Glomerular visceral epithelial cell (primary cell): ENCODE measurements around the gene TMEM115.

Source experiments
- DNase-seq: peaks from one replicate; pipeline ENCODE4 v3.0.0-alpha.2; 2016; ENCODE audit errors: extremely low spot score

TMEM115 gene

DNA sequence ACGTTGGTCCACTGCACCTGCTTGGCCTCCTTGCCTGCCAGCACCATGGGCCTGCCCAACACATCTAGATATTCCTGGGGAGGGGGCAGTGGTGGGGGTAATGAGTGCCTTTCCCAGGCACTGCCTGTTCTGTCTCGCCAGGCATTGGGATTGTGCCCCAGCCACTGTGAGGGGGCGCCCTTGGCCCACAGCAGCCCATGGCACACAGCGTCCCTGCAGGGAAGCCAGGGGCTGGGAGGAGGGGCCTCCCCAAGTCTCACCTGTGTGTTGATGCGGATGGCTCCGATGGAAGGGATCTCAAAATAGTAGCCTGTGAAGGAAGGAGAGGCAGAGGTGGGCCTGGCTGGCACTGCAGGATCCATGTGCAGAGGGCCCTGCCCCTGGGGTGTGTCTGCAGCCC lies 18.7 kb upstream of the TMEM115 start:
- no peak for DNase-seq

DNA sequence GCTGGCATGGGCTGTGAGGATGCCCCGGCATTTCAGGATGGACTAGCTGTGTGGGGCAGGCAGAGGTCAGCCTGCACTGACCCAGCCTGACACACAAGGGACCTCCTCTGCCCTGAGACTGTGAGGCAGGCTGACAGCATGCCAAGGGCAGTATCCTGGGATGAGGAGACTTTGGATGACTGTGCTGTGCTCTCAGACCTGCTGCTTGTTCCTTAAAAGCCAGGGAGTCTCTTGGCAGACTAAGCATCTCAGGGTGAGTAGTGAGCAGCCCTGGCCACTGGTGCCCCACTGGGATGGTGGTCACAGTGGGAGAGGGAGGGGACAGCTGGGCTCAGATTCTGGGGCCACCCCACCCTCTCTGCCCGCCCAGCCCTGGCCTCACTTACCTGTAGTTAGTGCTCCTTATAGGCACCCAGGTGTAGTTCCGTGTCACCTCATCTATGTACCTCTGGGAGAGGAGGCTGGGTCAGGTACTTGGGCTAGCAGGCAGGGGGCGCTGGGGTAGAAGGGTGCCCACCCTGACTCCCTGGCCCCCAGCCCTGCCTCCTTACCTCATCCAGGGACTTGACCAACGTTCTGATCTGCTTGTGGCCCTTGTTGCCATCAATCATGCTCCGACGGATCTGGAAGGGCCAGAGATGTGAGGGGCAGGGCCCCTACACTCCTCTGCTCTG lies 16.1 kb upstream of the TMEM115 start:
- no peak for DNase-seq

GRCh38 chr3:50374363-50375257 lies 15.3 kb upstream of the TMEM115 start:
- DNase-seq = no peak

- DNase-seq = no peak
Observed at GRCh38 chr3:50373146-50374051, 14.1 kb upstream of the TMEM115 start.

- no peak for DNase-seq
Observed at GRCh38 chr3:50372349-50372748, 13.0 kb upstream of the TMEM115 start.

GRCh38 chr3:50371133-50371685 lies 11.9 kb upstream of the TMEM115 start:
- DNase-seq = no peak

GRCh38 chr3:50370594-50370993 lies 11.3 kb upstream of the TMEM115 start:
- no peak for DNase-seq

GRCh38 chr3:50369012-50369670 lies 9.8 kb upstream of the TMEM115 start:
- no peak for DNase-seq

DNA sequence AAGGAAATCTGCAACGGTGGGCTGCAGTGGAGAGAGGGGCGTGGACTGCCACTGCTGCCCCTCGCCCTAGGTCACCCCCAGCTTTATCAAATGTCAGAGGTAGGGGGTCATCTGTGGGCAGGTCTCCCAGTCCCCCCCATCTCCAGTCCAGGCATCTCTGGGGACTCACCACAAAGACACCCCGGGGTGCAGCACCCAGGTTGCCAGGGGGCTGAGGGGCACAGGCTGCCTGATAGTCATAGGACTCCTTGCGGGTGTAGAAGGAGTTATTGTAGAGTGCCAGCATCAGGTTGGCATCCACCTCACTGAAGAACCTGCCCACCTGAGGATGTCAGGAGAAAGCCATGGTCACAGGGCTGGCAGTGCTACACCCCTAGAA lies 6.5 kb upstream of the TMEM115 start:
- no peak for DNase-seq

DNA sequence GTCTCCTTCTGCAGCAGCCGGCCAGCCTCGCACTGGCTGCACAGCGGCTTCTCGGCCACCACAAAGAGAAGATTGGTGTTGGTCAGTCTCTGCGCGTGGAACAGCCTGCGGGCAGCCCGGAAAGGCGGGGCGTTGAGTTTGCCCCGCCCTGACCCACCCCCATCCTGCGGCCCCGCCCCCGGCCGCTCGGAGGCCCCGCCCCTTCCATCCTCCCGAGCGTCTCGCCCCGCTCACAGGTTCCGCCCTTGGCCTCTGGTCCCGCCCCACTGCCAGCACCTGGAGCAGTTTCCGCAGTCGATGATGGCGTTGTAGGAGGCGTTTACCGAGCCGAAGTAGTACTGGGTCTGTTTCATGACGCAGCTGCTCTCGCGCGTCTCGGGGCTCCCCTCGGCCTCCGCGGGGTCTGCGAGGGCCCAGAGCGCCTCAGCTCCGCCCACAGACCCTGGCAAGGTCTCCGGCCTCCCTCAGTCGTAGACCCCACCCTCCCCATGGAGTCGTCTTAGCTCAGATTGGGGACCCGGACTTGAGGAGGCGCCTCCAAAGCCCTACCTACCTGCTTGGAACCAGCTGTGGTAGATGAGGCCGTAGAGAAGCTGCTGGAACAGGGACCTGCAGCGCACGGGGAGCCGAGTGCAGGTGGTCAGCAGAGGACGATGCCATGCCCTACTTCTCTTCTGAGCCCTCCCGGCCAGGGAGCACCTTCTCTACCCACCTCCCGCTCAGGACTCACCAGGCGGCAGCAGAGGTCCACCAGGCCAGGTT lies 5.9 kb upstream of the TMEM115 start:
- DNase-seq = peak; percentile 75

GRCh38 chr3:50364573-50365079 lies 5.3 kb upstream of the TMEM115 start:
- DNase-seq = no peak

GRCh38 chr3:50359760-50360110 lies 414 bp upstream of the TMEM115 start:
- DNase-seq = no peak

- DNase-seq = no peak
Observed at GRCh38 chr3:50358355-50358910, 888 bp downstream of the TMEM115 start.

- DNase-seq = no peak
Observed at GRCh38 chr3:50357481-50357880, 1.8 kb downstream of the TMEM115 start.

DNA sequence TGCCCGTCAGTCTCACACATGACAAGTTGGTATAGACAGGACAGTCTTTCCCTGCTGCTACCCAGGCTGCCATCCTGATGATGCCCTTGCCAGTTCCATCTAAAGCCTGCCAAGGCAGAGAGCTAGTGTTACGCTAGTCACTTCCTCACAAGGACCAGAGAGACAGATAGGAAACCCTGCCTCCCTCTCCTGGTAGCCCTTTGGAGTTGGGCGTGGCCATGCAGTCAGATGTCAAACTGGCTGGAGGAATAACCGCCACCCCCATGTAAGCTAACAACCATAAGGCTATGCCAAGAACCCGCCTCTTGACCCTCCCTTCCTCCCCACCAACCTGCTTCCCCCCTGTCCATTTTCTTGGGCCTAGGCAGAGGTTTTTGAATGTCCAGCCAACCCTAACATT lies 2.8 kb downstream of the TMEM115 start:
- DNase-seq = no peak

DNA sequence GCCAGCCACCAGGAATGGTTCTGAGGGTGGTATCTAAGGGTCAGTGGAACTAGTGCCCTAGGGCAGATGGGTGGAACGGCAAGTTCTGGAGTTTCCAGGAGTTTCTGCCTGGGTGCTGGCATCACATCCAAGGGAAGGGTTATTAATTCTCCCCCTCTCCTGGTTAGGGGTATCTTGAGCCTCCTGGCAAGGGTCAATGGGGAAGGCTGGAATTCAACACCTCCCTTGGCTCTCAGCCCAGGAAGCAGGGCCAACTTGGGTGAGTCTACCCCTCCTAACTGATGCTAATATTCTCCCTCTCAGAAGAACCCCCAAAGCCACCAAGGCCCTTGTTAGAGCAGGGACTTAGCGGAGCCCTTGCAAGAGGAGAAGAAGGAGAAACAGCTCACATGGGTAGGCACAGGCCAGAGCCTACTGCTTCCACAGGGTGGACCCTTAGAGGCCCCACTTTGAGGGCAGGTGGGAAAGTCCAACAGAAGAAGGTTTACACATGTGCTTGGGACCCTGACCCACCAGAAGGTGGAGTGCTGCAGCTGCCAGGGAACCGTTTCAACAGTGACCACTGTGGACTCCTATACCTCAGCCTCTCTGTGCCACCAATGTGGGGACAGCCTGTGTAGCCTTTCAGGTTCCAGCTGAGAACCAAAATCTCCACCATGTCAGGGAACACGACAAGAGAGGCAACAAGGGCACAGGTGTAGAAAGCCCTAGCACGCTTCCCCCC lies 3.3 kb downstream of the TMEM115 start:
- no peak for DNase-seq

- DNase-seq = no peak
Observed at GRCh38 chr3:50354850-50355249, 4.5 kb downstream of the TMEM115 start.

DNA sequence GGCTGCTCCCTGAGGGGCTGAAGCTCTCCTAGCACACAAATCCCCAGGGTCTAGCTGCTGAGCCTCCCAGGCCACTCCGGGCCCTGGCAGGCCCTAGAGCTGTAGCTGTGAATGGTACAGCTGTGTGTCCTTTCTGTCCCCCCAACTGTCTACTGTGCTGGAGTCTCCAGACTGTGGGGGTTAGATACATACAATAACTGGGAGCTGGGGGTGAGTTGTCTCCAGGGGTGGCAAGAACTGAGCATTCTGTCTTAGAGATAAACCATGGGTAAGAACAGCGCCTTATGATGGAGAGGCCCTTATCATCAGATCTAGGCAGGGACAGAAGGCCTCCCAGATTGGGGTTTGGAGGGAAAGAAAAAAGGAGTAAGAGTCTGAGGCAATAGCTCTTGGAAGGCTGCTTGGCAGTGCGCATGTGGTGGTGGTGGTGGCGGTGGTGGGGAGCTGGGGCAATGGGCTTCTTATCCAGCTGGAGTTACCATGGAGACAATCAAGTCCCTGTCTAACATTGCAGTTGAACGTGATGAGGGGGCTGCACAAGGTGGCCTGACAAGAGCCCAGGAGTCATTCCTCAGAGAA lies 5.0 kb downstream of the TMEM115 start:
- no peak for DNase-seq
